Measurements from ENCODE around the gene ZNF407. TPM values are rescaled to one million over a fixed set of nuclear protein-coding genes. Genes with fewer than 3 reads are reported as not detected.
A peak's percentile ranks its signal among the peaks of the same experiment; 100 is the strongest.

Gene ZNF407
- total and polyA plus RNA-seq, 4 donors, result 1.9 to 16.5 (median 6.6) TPM

GRCh38 chr18:75075016-75075305, 477.3 kb downstream of the ZNF407 start:
- WGBS, result 82% methylated on average over 3 of the region's 3 CpGs
- Histone ChIP-seq H3K4me1 (ENCODE audit: control insufficient read depth in 4 of 4, insufficient read depth in 4 of 4, low read length in 3 of 4) (no peaks in the 10 kb centered on the region), H3K27ac (ENCODE audit: low read depth in 1 of 2, low read length in 2 of 2) (no peak overlapping the region), H3K36me3 (ENCODE audit: control insufficient read depth in 4 of 4, insufficient read depth in 3 of 4, low read depth in 1 of 4, low read length in 3 of 4) (no peaks in the 10 kb centered on the region), H3K9ac (ENCODE audit: low read depth in 1 of 2, low read length in 2 of 2) (no peak overlapping the region), H3K4me3 (ENCODE audit: low read depth in 1 of 3, low read length in 3 of 3) (no peak overlapping the region), H3K9me3 (ENCODE audit: control insufficient read depth in 4 of 4, low read length in 3 of 4) (peaks cover 0 to 5% (median 3%) of the 10 kb centered on the region in 4 donors), H3K27me3 (ENCODE audit: control insufficient read depth in 4 of 4, insufficient read depth in 4 of 4, low read length in 3 of 4) (no peaks in the 10 kb centered on the region)
- TF ChIP-seq MAX (IDR thresholded peaks at IDR 0.05) (no peak), HNF4G (IDR thresholded peaks at IDR 0.05) (no peak), HNF4A (conservative IDR thresholded peaks at IDR 0.05) (no peak), SP1 (IDR thresholded peaks at IDR 0.05) (no peak), RAD21 (IDR thresholded peaks at IDR 0.05) (no peak), RXRA (IDR thresholded peaks at IDR 0.05) (no peak), NR2F2 (IDR thresholded peaks at IDR 0.05) (no peak), EGR1 (IDR thresholded peaks at IDR 0.05; ENCODE audit: low read depth in 2 of 2) (no peak), ZBTB33 (IDR thresholded peaks at IDR 0.05) (no peak), FOXA1 (IDR thresholded peaks at IDR 0.05) (no peak), GABPA (IDR thresholded peaks at IDR 0.05 in 1 of 2, conservative IDR thresholded peaks at IDR 0.05 in 1 of 2) (no peak), TAF1 (conservative IDR thresholded peaks at IDR 0.05) (no peak)
- TF ChIP-seq, protein P1, sequence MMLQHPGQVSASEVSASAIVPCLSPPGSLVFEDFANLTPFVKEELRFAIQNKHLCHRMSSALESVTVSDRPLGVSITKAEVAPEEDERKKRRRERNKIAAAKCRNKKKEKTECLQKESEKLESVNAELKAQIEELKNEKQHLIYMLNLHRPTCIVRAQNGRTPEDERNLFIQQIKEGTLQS (IDR thresholded peaks at IDR 0.05), result no peak
- TF ChIP-seq, protein P2, sequence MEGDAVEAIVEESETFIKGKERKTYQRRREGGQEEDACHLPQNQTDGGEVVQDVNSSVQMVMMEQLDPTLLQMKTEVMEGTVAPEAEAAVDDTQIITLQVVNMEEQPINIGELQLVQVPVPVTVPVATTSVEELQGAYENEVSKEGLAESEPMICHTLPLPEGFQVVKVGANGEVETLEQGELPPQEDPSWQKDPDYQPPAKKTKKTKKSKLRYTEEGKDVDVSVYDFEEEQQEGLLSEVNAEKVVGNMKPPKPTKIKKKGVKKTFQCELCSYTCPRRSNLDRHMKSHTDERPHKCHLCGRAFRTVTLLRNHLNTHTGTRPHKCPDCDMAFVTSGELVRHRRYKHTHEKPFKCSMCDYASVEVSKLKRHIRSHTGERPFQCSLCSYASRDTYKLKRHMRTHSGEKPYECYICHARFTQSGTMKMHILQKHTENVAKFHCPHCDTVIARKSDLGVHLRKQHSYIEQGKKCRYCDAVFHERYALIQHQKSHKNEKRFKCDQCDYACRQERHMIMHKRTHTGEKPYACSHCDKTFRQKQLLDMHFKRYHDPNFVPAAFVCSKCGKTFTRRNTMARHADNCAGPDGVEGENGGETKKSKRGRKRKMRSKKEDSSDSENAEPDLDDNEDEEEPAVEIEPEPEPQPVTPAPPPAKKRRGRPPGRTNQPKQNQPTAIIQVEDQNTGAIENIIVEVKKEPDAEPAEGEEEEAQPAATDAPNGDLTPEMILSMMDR (IDR thresholded peaks at IDR 0.05; ENCODE audit: low read depth, low read length, missing input control), result no peak
- peak; percentile 8 for DNase-seq (ENCODE audit: low spot score)

- no peaks in the 10 kb centered on the region for H3K4me1 ChIP-seq (ENCODE audit: control insufficient read depth in 4 of 4, insufficient read depth in 4 of 4, low read length in 3 of 4)
- no peak overlapping the region for H3K4me3 ChIP-seq (ENCODE audit: low read depth in 1 of 3, low read length in 3 of 3)
- TF ChIP-seq, protein P2 (IDR thresholded peaks at IDR 0.05; ENCODE audit: low read depth, low read length, missing input control), result no peak
- TF ChIP-seq TAF1 (conservative IDR thresholded peaks at IDR 0.05) (no peak), RXRA (IDR thresholded peaks at IDR 0.05) (no peak), FOXA1 (IDR thresholded peaks at IDR 0.05) (no peak), MAX (IDR thresholded peaks at IDR 0.05) (no peak), FOXA2 (IDR thresholded peaks at IDR 0.05) (no peak), HNF4A (conservative IDR thresholded peaks at IDR 0.05) (no peak), YY1 (IDR thresholded peaks at IDR 0.05) (no peak), SP1 (IDR thresholded peaks at IDR 0.05) (no peak), NR2F2 (IDR thresholded peaks at IDR 0.05) (no peak), JUND (IDR thresholded peaks at IDR 0.05) (no peak), EGR1 (IDR thresholded peaks at IDR 0.05; ENCODE audit: low read depth in 2 of 2) (no peak), HNF4G (IDR thresholded peaks at IDR 0.05) (no peak), GABPA (IDR thresholded peaks at IDR 0.05 in 1 of 2, conservative IDR thresholded peaks at IDR 0.05 in 1 of 2) (no peak), ZBTB33 (IDR thresholded peaks at IDR 0.05) (no peak), REST (IDR thresholded peaks at IDR 0.05) (no peak), RAD21 (IDR thresholded peaks at IDR 0.05) (no peak)
- TF ChIP-seq, protein P1 (IDR thresholded peaks at IDR 0.05), result no peak
- H3K9ac ChIP-seq (ENCODE audit: low read depth in 1 of 2, low read length in 2 of 2), result no peak overlapping the region
- H3K27ac ChIP-seq (ENCODE audit: low read depth in 1 of 2, low read length in 2 of 2), result no peak overlapping the region
- peaks cover 0 to 5% (median 3%) of the 10 kb centered on the region in 4 donors for H3K9me3 ChIP-seq (ENCODE audit: control insufficient read depth in 4 of 4, low read length in 3 of 4)
- H3K27me3 ChIP-seq (ENCODE audit: control insufficient read depth in 4 of 4, insufficient read depth in 4 of 4, low read length in 3 of 4), result no peaks in the 10 kb centered on the region
- peak; percentile 23 for DNase-seq (ENCODE audit: low spot score)
- 89% methylated on average over 12 of the region's 12 CpGs for WGBS
- H3K36me3 ChIP-seq (ENCODE audit: control insufficient read depth in 4 of 4, insufficient read depth in 3 of 4, low read depth in 1 of 4, low read length in 3 of 4), result no peaks in the 10 kb centered on the region
These were observed 477.8 kb downstream of the ZNF407 start for GRCh38 chr18:75075429-75075841.
